ENCODE results near the gene FZD1. TPM values are rescaled to one million over a fixed set of nuclear protein-coding genes. Genes with fewer than 3 reads are reported as not detected.

Gene FZD1
- total RNA-seq, 2 donors from 2014 or later, result 26.6 to 56.9 TPM

DNA sequence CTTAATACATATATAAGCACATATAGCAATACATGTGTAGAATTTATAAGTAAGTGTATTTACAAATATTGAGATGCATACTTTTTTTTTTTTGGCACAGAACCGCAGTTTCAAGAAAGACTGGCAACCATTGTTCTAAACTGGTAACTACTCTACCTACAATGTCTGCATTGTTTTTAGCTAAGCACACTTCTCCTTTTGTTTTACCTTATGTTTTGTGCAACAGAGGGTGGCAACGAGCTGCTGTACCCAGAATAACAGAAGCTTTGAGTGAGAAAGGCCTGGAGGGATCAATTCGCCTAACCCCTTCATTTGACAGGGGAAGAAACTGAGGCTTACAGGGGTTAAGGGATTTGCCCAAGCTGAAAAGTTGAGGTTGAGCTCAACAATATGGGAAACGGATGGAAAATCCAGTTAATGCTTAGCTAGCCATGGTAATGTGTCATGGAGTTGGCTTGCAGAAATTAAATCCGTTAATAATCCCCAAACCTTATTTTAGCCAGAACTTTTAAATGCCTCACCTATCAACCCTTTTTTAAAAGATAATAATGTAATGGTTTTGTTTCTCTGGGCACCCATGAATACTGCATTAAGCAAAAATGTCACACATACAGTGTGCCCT is 25.5 kb downstream of the FZD1 start:
- TF ChIP-seq POLR2AphosphoS5 (IDR thresholded peaks at IDR 0.05), result no peak
- TF ChIP-seq POLR2A (IDR thresholded peaks at IDR 0.05), result no peak
- TF ChIP-seq, protein P1, sequence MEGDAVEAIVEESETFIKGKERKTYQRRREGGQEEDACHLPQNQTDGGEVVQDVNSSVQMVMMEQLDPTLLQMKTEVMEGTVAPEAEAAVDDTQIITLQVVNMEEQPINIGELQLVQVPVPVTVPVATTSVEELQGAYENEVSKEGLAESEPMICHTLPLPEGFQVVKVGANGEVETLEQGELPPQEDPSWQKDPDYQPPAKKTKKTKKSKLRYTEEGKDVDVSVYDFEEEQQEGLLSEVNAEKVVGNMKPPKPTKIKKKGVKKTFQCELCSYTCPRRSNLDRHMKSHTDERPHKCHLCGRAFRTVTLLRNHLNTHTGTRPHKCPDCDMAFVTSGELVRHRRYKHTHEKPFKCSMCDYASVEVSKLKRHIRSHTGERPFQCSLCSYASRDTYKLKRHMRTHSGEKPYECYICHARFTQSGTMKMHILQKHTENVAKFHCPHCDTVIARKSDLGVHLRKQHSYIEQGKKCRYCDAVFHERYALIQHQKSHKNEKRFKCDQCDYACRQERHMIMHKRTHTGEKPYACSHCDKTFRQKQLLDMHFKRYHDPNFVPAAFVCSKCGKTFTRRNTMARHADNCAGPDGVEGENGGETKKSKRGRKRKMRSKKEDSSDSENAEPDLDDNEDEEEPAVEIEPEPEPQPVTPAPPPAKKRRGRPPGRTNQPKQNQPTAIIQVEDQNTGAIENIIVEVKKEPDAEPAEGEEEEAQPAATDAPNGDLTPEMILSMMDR (IDR thresholded peaks at IDR 0.05), result no peak
- 65% methylated on average over 5 of the region's 5 CpGs for WGBS

GRCh38 chr7:91291302-91291701 is 27.1 kb downstream of the FZD1 start:
- Histone ChIP-seq H3K27ac (no peak overlapping the region), H3K9me3 (no peaks in the 10 kb centered on the region), H3K36me3 (no peaks in the 10 kb centered on the region), H3K27me3 (replicated peaks; ENCODE audit: insufficient read depth) (no peaks in the 10 kb centered on the region), H3K4me3 (no peak overlapping the region), H3K4me1 (replicated peaks) (no peaks in the 10 kb centered on the region)
- intact Hi-C loops (cut with DNase I), result no loop called here
- TF ChIP-seq POLR2A (IDR thresholded peaks at IDR 0.05) (no peak), POLR2AphosphoS5 (IDR thresholded peaks at IDR 0.05) (no peak)
- TF ChIP-seq, protein P1 (IDR thresholded peaks at IDR 0.05), result no peak
- DNase-seq (ENCODE audit: low spot score), result no peak
- WGBS, result 95% methylated on average over 5 of the region's 5 CpGs

More for the DNA sequence above, 25.5 kb downstream of the FZD1 start:
- H3K4me3 ChIP-seq, result no peak overlapping the region
- H3K36me3 ChIP-seq, result no peaks in the 10 kb centered on the region
- intact Hi-C loops (cut with DNase I), result loop anchor here (10.0 kb wide), 1 partner anchor 55 kb away; no protein-coding TSS in a partner anchor
- H3K9me3 ChIP-seq, result no peaks in the 10 kb centered on the region
- no peaks in the 10 kb centered on the region for H3K27me3 ChIP-seq (replicated peaks; ENCODE audit: insufficient read depth)
- no peak for DNase-seq (ENCODE audit: low spot score)
- no peak overlapping the region for H3K27ac ChIP-seq
- no peaks in the 10 kb centered on the region for H3K4me1 ChIP-seq (replicated peaks)

GRCh38 chr7:91291902-91292301 is 27.7 kb downstream of the FZD1 start:
- no peaks in the 10 kb centered on the region for H3K36me3 ChIP-seq
- 91% methylated on average over 1 of the region's 1 CpG for whole genome bisulfite sequencing
- no peaks in the 10 kb centered on the region for H3K9me3 ChIP-seq
- H3K27me3 ChIP-seq (replicated peaks; ENCODE audit: insufficient read depth), result no peaks in the 10 kb centered on the region
- TF ChIP-seq, protein P1 (IDR thresholded peaks at IDR 0.05), result no peak
- TF ChIP-seq POLR2A (IDR thresholded peaks at IDR 0.05) (no peak), POLR2AphosphoS5 (IDR thresholded peaks at IDR 0.05) (no peak)
- intact Hi-C loops (cut with DNase I), result no loop called here
- H3K4me3 ChIP-seq, result no peak overlapping the region
- H3K4me1 ChIP-seq (replicated peaks), result no peaks in the 10 kb centered on the region
- no peak overlapping the region for H3K27ac ChIP-seq
- DNase-seq (ENCODE audit: low spot score), result no peak

GRCh38 chr7:91292506-91292905 is 28.3 kb downstream of the FZD1 start:
- no peaks in the 10 kb centered on the region for H3K27me3 ChIP-seq (replicated peaks; ENCODE audit: insufficient read depth)
- H3K9me3 ChIP-seq, result no peaks in the 10 kb centered on the region
- H3K4me3 ChIP-seq, result no peak overlapping the region
- H3K36me3 ChIP-seq, result no peaks in the 10 kb centered on the region
- WGBS, result 43% methylated on average over 1 of the region's 1 CpG
- intact Hi-C loops (cut with DNase I), result no loop called here
- no peaks in the 10 kb centered on the region for H3K4me1 ChIP-seq (replicated peaks)
- TF ChIP-seq POLR2AphosphoS5 (IDR thresholded peaks at IDR 0.05) (no peak), POLR2A (IDR thresholded peaks at IDR 0.05) (no peak)
- TF ChIP-seq, protein P1 (IDR thresholded peaks at IDR 0.05), result no peak
- H3K27ac ChIP-seq, result no peak overlapping the region
- no peak for DNase-seq (ENCODE audit: low spot score)

DNA sequence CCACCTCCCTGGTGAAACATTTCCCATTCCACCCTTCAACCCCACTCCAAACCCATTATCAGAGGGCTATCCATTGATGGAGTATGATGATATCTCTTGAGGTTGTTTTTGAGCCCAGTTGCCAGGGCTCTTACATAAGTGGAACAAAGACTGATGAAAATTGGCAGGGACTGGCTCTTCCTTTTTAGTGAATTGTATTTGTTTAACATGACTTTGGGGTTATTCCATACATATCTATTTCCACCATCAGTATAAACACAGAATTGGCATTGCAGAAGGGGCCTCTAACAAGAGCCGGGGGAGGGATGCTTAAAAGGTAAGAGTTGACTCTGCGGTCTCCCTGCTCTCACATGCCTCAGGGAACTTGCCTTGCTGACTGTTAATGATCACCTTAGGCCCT is 28.9 kb downstream of the FZD1 start:
- no peak overlapping the region for H3K4me3 ChIP-seq
- H3K36me3 ChIP-seq, result no peaks in the 10 kb centered on the region
- no peaks in the 10 kb centered on the region for H3K4me1 ChIP-seq (replicated peaks)
- intact Hi-C loops (cut with DNase I), result no loop called here
- H3K27ac ChIP-seq, result no peak overlapping the region
- TF ChIP-seq POLR2A (IDR thresholded peaks at IDR 0.05) (no peak), POLR2AphosphoS5 (IDR thresholded peaks at IDR 0.05) (no peak)
- TF ChIP-seq, protein P1 (IDR thresholded peaks at IDR 0.05), result no peak
- no peak for DNase-seq (ENCODE audit: low spot score)
- WGBS, result 43% methylated on average over 2 of the region's 2 CpGs
- H3K9me3 ChIP-seq, result no peaks in the 10 kb centered on the region
- H3K27me3 ChIP-seq (replicated peaks; ENCODE audit: insufficient read depth), result no peaks in the 10 kb centered on the region
